ENCODE data around the gene CAPN8. TPM values are rescaled to one million over a fixed set of nuclear protein-coding genes. Genes with fewer than 3 reads are reported as not detected.

CAPN8 gene
- total and polyA plus RNA-seq, 8 donors: 0.57 to 87.9 (median 1.3) TPM

- DNase-seq: no peak
- no peak for ATAC-seq
- TF ChIP-seq, protein P1, sequence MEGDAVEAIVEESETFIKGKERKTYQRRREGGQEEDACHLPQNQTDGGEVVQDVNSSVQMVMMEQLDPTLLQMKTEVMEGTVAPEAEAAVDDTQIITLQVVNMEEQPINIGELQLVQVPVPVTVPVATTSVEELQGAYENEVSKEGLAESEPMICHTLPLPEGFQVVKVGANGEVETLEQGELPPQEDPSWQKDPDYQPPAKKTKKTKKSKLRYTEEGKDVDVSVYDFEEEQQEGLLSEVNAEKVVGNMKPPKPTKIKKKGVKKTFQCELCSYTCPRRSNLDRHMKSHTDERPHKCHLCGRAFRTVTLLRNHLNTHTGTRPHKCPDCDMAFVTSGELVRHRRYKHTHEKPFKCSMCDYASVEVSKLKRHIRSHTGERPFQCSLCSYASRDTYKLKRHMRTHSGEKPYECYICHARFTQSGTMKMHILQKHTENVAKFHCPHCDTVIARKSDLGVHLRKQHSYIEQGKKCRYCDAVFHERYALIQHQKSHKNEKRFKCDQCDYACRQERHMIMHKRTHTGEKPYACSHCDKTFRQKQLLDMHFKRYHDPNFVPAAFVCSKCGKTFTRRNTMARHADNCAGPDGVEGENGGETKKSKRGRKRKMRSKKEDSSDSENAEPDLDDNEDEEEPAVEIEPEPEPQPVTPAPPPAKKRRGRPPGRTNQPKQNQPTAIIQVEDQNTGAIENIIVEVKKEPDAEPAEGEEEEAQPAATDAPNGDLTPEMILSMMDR (IDR thresholded peaks at IDR 0.05): no peak
- Histone ChIP-seq H3K9me3 (no peaks in the 10 kb centered on the region), H3K36me3 (no peaks in the 10 kb centered on the region), H3K4me1 (peaks cover 34 to 62% of the 10 kb centered on the region in 2 donors), H3K27ac (no peak overlapping the region), H3K4me3 (no peak overlapping the region), H3K27me3 (no peaks in the 10 kb centered on the region)
- intact Hi-C loops (cut with DNase I): loop anchor here in 1 of 2 donors (5.0 kb wide), 1 partner anchor 36 kb away; no protein-coding TSS in a partner anchor
These were observed 45.7 kb upstream of the CAPN8 start for GRCh38 chr1:223711173-223711572.

DNA sequence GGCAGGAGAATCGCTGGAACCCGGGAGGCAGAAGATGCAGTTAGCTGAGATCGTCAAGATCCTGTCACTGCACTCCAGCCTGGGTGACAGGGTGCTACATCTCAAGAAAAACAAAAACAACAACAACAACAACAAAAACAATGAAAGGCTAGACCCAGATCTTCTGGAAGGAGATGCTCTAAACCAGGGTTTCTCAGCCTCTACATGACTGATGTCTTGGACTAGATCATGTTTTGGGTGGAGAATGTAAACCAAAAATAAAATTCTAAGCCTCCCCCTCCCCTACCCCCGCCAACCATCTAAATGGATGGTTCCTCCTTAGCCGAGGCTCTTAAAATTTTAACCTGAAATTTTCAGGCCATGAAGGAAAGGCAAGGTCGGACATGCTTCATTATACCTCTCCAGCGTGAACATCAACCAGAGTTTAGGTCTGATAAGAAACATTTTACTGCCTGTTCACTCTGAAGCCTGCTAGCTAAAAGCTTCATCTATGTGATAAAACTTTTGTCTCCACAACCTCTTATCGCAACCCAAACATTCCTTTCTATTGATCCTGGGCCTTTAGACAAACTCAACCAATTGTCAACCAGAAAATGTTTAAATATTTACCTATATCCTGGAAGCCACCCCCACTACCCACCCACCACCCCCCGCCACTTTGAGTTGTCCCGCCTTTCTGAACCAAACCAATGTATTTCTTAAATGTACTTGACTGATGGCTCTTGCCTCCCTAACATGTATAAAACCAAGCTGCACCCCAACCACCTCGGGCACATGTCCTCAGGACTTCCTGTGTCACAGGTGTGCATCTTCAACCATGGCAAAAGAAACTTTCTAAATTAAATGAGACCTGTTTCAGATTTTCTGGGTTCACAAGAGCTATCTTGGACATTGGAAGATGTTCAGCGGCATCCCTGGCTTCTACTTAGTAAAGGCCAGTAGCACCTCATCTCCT lies 45.0 kb upstream of the CAPN8 start:
- intact Hi-C loops (cut with DNase I): loop anchor here in 1 of 2 donors (5.0 kb wide), 1 partner anchor 37 kb away; no protein-coding TSS in a partner anchor
- no peak overlapping the region for H3K4me3 ChIP-seq
- DNase-seq (no peak), ATAC-seq (no peak)
- H3K27me3 ChIP-seq: no peaks in the 10 kb centered on the region
- H3K9me3 ChIP-seq: no peaks in the 10 kb centered on the region
- TF ChIP-seq, protein P1 (IDR thresholded peaks at IDR 0.05): no peak
- H3K27ac ChIP-seq: no peak overlapping the region
- peaks cover 31 to 62% of the 10 kb centered on the region in 2 donors for H3K4me1 ChIP-seq
- H3K36me3 ChIP-seq: no peaks in the 10 kb centered on the region

GRCh38 chr1:223709598-223709997 lies 44.1 kb upstream of the CAPN8 start:
- H3K36me3 ChIP-seq: no peaks in the 10 kb centered on the region
- no peaks in the 10 kb centered on the region for H3K9me3 ChIP-seq
- intact Hi-C loops (cut with DNase I): no loop called here
- DNase-seq (no peak), ATAC-seq (no peak)
- H3K4me1 ChIP-seq: peaks cover 22 to 62% of the 10 kb centered on the region in 2 donors
- no peak overlapping the region for H3K27ac ChIP-seq
- H3K4me3 ChIP-seq: no peak overlapping the region
- no peaks in the 10 kb centered on the region for H3K27me3 ChIP-seq
- TF ChIP-seq, protein P1 (IDR thresholded peaks at IDR 0.05): peak in 1 of 2 donors; percentile 21

GRCh38 chr1:223708651-223709268 lies 43.3 kb upstream of the CAPN8 start:
- H3K4me1 ChIP-seq: peaks cover 14 to 59% of the 10 kb centered on the region in 2 donors
- H3K9me3 ChIP-seq: no peaks in the 10 kb centered on the region
- H3K4me3 ChIP-seq: no peak overlapping the region
- no peaks in the 10 kb centered on the region for H3K36me3 ChIP-seq
- no peaks in the 10 kb centered on the region for H3K27me3 ChIP-seq
- H3K27ac ChIP-seq: peak overlapping the region; percentile 84 to 88
- intact Hi-C loops (cut with DNase I): no loop called here
- DNase-seq: no peak
- TF ChIP-seq, protein P1 (IDR thresholded peaks at IDR 0.05): no peak
- ATAC-seq: no peak

GRCh38 chr1:223708001-223708359 lies 42.5 kb upstream of the CAPN8 start:
- Histone ChIP-seq H3K9me3 (no peaks in the 10 kb centered on the region), H3K27ac (peak overlapping the region; percentile 84 to 88), H3K27me3 (no peaks in the 10 kb centered on the region), H3K4me1 (peaks cover 14 to 52% of the 10 kb centered on the region in 2 donors), H3K36me3 (no peaks in the 10 kb centered on the region), H3K4me3 (no peak overlapping the region)
- TF ChIP-seq, protein P1 (IDR thresholded peaks at IDR 0.05): peak in 1 of 2 donors; percentile 18
- intact Hi-C loops (cut with DNase I): no loop called here
- DNase-seq (no peak), ATAC-seq (peak; percentile 31)

Data from left lung (tissue), 10 donors.